Suprapubic skin (tissue), 3 donors: ENCODE measurements around the gene IGFBP2.

ENCODE experiments used
- POLR2A ChIP-seq, 2 donors: fragments of 450-650 bp; IDR thresholded peaks; one replicate each; pipeline ENCODE4 v1.6.1; 2017; ENCODE audit warnings: antibody characterized with exemption in 2 of 2, mild to moderate bottlenecking in 2 of 2, moderate library complexity in 2 of 2
- TF ChIP-seq, protein P1 (sequence below), 2 donors: fragments of 200-600 bp in 1 of 2; fragments of 450-650 bp in 1 of 2; sonication (generic) in 1 of 2; IDR thresholded peaks; one replicate each; pipeline ENCODE4 v1.5.1; 2016 to 2019; ENCODE audit warnings: antibody characterized with exemption in 2 of 2, mild to moderate bottlenecking in 1 of 2, moderate library complexity in 1 of 2

DNA sequence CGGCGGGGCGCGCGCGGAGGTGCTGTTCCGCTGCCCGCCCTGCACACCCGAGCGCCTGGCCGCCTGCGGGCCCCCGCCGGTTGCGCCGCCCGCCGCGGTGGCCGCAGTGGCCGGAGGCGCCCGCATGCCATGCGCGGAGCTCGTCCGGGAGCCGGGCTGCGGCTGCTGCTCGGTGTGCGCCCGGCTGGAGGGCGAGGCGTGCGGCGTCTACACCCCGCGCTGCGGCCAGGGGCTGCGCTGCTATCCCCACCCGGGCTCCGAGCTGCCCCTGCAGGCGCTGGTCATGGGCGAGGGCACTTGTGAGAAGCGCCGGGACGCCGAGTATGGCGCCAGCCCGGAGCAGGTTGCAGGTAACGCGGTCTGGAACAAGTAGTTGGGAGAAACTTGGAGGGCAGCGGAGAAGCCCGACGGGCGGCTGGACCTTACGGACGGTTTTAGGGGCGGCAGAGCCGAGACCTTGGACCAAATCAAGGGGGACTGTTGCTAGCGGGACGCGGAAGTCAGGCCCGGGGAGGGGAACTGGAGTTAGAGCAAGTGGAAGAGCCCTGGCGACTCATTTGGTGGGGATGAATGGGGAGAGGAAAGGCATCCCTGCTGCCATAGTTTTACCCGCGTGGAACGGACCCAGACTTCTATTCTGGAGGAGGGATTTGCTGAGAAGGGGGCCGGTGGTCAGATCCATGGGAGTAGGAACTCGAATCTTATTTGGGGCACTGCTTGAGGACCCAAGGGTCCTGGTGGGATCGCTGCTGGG, 573 bp downstream of the IGFBP2 start:
- TF ChIP-seq, protein P1, sequence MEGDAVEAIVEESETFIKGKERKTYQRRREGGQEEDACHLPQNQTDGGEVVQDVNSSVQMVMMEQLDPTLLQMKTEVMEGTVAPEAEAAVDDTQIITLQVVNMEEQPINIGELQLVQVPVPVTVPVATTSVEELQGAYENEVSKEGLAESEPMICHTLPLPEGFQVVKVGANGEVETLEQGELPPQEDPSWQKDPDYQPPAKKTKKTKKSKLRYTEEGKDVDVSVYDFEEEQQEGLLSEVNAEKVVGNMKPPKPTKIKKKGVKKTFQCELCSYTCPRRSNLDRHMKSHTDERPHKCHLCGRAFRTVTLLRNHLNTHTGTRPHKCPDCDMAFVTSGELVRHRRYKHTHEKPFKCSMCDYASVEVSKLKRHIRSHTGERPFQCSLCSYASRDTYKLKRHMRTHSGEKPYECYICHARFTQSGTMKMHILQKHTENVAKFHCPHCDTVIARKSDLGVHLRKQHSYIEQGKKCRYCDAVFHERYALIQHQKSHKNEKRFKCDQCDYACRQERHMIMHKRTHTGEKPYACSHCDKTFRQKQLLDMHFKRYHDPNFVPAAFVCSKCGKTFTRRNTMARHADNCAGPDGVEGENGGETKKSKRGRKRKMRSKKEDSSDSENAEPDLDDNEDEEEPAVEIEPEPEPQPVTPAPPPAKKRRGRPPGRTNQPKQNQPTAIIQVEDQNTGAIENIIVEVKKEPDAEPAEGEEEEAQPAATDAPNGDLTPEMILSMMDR (IDR thresholded peaks at IDR 0.05): no peak
- no peak for TF ChIP-seq POLR2A (IDR thresholded peaks at IDR 0.05)
